NCI-H82 (cell line): ENCODE data around the gene ZNF184.

Source experiments
- DNase-seq: peaks from one replicate; lab custom pipeline; 2025; lab: John Stamatoyannopoulos, UW

The ZNF184 gene

GRCh38 chr6:27472617-27473400, at the start of gene ZNF184:
Gene ZNF184, minus strand, starts transcription at chr6:27473105. Its CDS starts 811 bp downstream, at chr6:27472294.
- peak; percentile 98 for DNase-seq

GRCh38 chr6:27518881-27519795, 46.2 kb upstream of the ZNF184 start:
- DNase-seq = peak; percentile 88

GRCh38 chr6:27517928-27518787, 45.3 kb upstream of the ZNF184 start:
- peak; percentile 45 for DNase-seq

GRCh38 chr6:27517238-27517637, 44.3 kb upstream of the ZNF184 start:
- no peak for DNase-seq

- no peak for DNase-seq
Measured at GRCh38 chr6:27514906-27515495, 42.1 kb upstream of the ZNF184 start.

GRCh38 chr6:27512525-27512924, 39.6 kb upstream of the ZNF184 start:
- no peak for DNase-seq

- DNase-seq = no peak
Measured at GRCh38 chr6:27507041-27507956, 34.4 kb upstream of the ZNF184 start.

GRCh38 chr6:27505209-27506027, 32.5 kb upstream of the ZNF184 start:
- DNase-seq = peak; percentile 85

GRCh38 chr6:27503436-27504030, 30.6 kb upstream of the ZNF184 start:
- peak; percentile 86 for DNase-seq

- DNase-seq = peak; percentile 90
Measured at GRCh38 chr6:27502508-27503435, 29.9 kb upstream of the ZNF184 start.

- DNase-seq = no peak
Measured at GRCh38 chr6:27501187-27501586, 28.3 kb upstream of the ZNF184 start.

GRCh38 chr6:27500177-27500576, 27.3 kb upstream of the ZNF184 start:
- no peak for DNase-seq

GRCh38 chr6:27495386-27496135, 22.7 kb upstream of the ZNF184 start:
- DNase-seq = peak; percentile 83

GRCh38 chr6:27494987-27495385, 22.1 kb upstream of the ZNF184 start:
- no peak for DNase-seq

- no peak for DNase-seq
Measured at GRCh38 chr6:27494103-27494502, 21.2 kb upstream of the ZNF184 start.

GRCh38 chr6:27492631-27493190, 19.8 kb upstream of the ZNF184 start:
- no peak for DNase-seq
